ENCODE results near the gene KLKB1.
"Not testable (repeated sequence)": the region's sequence is repeated elsewhere in the genome, so short reads cannot be mapped to it uniquely, and the experiment has no call there.

KLKB1 gene

GRCh38 chr4:186260504-186261448 lies 33.5 kb downstream of the KLKB1 start:
- peak in 1 of 2 donors; percentile 63 for DNase-seq (ENCODE audit: low read depth in 2 of 2)
- no peak for TF ChIP-seq CTCF (IDR thresholded peaks at IDR 0.05; ENCODE audit: low read depth, low read length)
- no peak overlapping the region for H3K4me3 ChIP-seq (replicated peaks in 1 of 2; ENCODE audit: low read depth in 2 of 2, low read length in 2 of 2)

- TF ChIP-seq CTCF (IDR thresholded peaks at IDR 0.05; ENCODE audit: low read depth, low read length) = no peak
- DNase-seq (ENCODE audit: low read depth in 2 of 2) = no peak
- H3K4me3 ChIP-seq (replicated peaks in 1 of 2; ENCODE audit: low read depth in 2 of 2, low read length in 2 of 2) = no peak overlapping the region
These were observed 37.4 kb downstream of the KLKB1 start for GRCh38 chr4:186264660-186265059.

- not testable (repeated sequence) for DNase-seq (ENCODE audit: low read depth in 2 of 2)
These were observed 37.9 kb downstream of the KLKB1 start for GRCh38 chr4:186265250-186265649.

GRCh38 chr4:186265683-186266652 lies 38.7 kb downstream of the KLKB1 start, which contains the start of gene F11:
F11 (plus strand) TSS chr4:186266189; CDS start chr4:186267137, 948 bp downstream.
- no peak within 1 kb of the TSS for H3K4me3 ChIP-seq (replicated peaks in 1 of 2; ENCODE audit: low read depth in 2 of 2, low read length in 2 of 2)
- DNase-seq (ENCODE audit: low read depth in 2 of 2) = no peak
- no peak for TF ChIP-seq CTCF (IDR thresholded peaks at IDR 0.05; ENCODE audit: low read depth, low read length)

More at GRCh38 chr4:186265250-186265649, 37.9 kb downstream of the KLKB1 start:
- not testable (repeated sequence) for H3K4me3 ChIP-seq (replicated peaks in 1 of 2; ENCODE audit: low read depth in 2 of 2, low read length in 2 of 2)

- no peak overlapping the region for H3K4me3 ChIP-seq (replicated peaks in 1 of 2; ENCODE audit: low read depth in 2 of 2, low read length in 2 of 2)
- no peak for TF ChIP-seq CTCF (IDR thresholded peaks at IDR 0.05; ENCODE audit: low read depth, low read length)
- DNase-seq (ENCODE audit: low read depth in 2 of 2) = peak; percentile 11 to 33
These were observed 39.6 kb downstream of the KLKB1 start for GRCh38 chr4:186266729-186267456.

GRCh38 chr4:186271081-186271678 lies 43.9 kb downstream of the KLKB1 start:
- no peak for DNase-seq (ENCODE audit: low read depth in 2 of 2)

More at GRCh38 chr4:186271081-186271678, 43.9 kb downstream of the KLKB1 start:
- H3K4me3 ChIP-seq (replicated peaks in 1 of 2; ENCODE audit: low read depth in 2 of 2, low read length in 2 of 2) = no peak overlapping the region
- TF ChIP-seq CTCF (IDR thresholded peaks at IDR 0.05; ENCODE audit: low read depth, low read length) = no peak
